ENCODE measurements around the gene GMCL2.

Gene GMCL2

DNA sequence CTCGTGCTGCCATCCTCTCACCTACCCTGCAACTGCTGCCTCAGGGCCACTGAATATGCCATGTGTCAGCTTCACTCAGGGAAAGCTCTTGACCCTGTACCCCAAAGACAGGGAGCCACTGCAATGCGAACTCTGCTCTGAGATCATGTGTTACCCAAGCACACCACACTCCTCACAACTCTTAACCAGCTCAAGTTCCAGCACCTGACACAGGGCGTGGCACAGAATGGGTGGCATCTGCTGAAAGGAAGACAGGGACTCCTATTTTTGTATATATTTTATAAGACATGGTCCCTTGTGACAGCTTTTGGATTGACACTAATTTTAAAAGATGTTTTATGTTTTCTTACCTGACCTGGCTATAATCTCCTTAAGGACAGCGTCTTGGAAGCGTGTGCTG is 34.7 kb upstream of the GMCL2 start:
- no peak for DNase-seq

DNA sequence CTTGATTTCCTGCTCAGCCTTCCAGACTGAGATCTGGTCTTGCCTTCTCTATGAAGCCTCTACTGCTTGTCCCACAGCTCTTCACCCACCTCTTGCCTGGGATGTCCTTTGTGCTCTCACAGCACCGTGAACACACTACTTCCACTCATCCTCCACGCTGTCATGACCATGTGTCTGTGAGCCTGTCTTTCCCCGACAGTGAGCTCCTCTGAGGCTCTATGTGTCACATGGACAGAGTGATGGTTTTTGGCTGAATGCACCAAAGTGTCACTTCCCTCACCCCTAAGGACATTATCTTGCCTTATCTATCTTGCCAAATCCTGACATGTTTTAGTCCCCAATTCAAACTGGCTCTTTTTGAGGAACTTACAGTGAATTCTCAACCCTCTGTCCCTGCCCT is 34.1 kb upstream of the GMCL2 start:
- no peak for DNase-seq

DNA sequence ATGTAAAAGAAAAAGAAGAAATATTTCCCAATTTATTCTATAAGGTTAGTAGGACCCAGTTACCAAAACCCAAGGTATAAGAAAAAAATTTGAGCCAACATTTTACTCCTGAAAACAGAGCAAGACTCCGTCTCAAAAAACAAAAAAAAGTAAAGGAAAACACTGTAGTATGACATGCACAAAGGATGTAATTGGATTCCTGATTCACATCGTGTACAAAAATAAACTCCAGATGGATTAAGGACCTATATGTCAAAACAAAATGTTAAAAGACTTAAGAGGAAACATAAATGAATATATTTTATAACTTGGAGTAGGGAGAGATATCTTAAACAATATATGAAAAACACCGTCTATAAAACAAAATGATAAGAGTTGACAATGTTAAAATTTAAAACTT is 31.7 kb upstream of the GMCL2 start:
- no peak for DNase-seq

DNA sequence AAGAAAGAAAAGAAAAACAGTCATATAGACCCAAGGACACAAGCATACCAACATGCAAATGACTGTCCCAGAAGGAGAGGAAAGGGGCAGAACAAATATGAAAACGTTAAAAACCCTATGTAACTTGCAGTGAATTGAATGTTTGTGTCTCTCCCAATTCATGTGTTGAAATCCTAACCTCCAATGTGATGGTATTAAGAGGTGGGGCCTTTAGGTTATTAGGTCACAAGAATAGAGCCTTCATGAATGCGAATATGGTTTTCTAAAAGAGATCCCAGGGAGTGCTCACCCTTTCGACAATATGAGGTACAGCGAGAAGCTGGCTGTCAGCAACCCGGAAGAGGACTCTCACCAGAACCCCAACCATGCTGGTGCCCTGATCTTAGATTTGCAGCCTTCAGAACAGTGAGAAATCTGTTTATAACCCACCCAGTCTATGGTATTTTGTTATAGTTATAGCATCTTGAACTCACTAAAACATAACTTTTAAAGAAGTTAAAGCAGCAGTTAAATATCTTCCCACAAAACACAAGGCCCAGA is 31.1 kb upstream of the GMCL2 start:
- no peak for DNase-seq

DNA sequence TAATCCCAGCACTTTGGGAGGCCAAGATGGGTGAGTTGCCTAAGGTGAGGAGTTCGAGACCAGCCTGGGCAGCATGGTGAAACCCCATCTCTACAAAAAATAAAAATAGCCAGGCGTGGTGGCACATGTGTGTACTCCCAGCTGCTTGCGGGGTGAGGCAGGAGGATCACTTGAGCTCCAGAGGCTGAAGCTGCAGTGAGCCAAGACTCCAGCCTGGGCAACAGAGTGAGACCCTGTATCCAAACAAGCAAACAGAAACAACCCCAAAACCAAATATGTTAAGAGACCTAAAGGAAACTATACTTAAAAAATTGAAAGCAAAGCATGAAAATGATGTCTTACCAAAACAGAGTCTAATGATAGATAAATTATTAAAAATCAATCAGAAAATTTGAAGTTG is 29.6 kb upstream of the GMCL2 start:
- no peak for DNase-seq

DNA sequence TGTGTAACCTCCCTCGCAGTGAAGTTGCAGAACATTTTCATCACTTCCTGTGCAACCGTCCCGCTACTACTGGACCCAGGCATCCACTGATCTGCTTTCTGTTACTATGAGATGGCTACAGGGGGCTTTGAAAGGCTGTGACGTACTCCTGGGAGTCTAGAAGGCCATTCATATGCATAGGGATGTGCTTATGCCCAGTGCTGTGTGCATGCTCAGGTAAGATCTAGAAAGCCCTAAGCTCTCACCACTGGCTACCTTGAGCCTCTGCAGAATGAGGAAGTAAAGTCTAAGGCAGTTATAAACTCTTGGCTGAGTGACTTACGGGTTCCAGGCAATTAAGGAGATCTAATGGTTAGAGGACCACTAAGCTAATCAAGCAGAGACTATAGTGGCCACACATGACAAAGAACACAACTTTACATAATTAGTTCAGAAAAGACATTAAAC is 28.9 kb upstream of the GMCL2 start:
- DNase-seq, result no peak

DNA sequence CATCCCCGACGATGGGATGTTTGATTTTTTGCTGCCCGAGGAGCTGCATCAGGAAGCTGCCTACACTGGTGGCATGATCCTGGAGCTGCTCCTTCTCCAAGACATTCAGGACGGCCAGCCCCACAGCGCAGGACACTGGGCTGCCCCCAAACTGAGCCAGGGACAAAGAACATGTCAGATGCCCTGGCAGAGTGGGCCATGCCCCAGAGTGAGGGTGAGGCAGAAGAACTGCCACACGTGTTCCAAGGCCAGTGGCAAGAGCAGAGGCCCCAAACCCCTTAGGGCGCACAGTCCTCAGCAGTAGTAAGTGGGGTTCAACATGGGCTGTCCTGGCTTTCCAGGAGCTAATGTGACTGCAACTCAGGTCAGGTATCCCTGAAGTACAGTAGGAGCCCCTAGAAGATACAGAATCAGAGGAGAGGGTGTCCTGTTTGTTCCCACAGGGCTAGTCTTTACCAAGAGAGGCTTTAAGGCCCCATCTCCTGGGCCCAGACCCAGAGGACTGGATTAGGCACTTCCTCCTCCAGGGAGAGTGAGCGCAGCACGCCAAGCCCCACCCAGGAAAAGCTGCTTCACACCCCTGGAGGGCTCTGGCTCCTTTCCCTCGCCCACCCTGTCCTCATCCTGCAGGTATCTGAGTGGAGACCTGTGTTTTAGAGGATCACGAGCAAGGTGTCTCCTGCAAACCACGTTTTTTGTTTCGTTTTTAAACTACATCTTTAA is 28.3 kb upstream of the GMCL2 start:
- no peak for DNase-seq

DNA sequence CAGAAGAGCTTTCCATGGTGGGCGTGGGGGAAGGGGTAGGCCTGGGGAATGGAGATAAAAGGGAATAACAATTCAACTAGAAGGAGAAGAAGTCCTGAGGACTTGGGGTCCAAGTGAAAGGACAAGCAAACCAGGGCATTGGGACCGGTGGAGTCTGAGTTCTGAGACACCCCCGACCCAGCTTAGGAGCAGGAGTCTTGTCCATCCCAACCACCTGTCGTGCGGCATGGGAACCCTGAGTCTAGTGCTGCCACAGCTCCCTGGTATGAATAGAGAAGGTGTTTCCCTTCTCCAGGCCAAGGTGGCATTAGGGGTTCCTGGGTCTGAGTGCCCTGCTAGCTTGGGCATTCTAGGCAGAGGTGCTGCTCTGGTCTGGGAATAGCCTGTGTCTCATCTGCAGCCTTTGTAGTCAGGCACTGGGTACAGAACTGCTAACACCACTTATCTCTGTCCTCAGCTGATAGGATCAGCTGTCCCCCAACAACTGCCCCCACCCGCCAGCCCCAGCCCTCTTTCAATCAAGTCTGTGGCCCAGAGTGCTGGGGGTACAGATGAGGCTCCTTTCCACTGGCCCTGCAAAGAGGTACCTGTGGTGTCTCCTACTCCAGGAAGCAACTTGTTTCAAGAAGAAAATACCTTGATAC is 27.1 kb upstream of the GMCL2 start:
- DNase-seq, result no peak

DNA sequence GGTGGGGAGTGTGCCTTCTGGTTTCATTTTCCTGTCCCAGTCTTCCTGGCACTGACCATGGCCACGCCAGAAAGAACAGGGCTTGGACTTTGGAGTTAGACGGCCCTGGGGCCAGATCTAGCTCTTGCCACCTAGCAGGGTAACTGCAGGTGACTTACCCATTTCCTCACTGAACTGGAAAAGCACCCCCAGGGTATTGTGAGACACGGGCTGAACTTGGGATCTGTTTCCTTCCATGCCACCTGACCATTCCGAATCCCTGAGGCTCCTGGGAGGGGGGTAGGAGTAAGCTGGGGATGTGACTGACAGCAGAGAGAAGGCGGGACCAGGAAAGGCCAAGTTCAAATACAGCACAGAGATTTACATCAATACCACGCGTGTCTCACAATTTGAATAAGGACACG is 26.6 kb upstream of the GMCL2 start:
- DNase-seq, result no peak

DNA sequence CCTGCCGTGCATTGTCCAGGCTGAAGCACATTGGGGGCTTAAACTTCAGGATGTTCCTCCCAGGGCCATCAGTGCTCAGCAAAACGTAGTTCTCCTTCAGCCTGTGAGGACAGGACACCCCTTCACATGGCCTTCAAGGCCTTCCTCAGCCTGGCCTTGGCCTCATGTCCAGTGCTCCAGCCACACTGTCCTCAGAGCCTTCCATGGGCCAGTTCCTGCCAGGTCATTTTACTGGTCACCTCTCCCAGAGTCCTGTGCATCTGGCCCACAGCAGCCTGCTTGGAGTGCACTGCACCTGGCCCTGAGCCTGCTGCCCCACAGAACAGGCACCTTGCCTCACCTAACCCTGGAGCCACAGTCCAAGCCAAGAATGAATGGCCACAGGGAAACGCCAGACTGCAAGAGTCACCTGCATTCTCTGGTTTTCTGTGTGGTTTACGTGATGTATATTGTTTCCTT is 25.9 kb upstream of the GMCL2 start:
- DNase-seq, result no peak

DNA sequence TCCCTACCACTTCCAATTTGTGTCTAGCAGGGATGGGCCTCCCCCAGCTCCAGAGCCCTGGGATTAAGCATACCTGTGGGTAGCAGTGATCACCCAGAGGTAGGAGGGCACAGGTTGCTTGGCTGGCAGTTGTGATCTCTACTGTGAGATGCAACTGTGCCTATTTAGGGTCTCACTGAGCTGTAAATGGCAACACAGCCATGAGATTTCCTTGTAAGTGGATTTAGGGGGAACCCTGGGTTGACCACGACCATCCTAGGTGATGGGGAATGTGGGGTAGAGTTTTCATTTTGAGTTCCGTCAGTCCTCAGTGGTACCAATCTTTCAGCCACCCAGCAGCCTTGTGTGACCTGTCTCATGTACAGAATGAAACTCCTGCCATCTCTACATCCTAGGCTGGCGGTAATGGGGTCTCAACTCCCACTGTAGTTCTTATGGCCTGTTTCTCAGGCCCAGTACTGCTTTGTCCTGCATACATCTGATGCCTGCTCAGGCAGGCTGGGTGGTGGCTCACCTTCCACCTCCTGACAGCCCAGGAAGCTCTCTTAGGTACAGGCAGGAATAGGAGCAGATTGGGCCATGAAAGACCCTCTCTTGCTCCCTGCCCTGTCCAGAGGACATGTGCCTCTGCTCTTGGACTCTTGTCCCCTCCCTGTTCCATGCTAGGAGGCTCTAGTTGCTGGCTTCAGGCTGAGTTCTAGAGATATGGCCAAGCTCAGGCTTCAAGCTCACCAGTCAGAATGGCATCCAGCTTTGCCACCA is 25.3 kb upstream of the GMCL2 start:
- DNase-seq, result no peak

DNA sequence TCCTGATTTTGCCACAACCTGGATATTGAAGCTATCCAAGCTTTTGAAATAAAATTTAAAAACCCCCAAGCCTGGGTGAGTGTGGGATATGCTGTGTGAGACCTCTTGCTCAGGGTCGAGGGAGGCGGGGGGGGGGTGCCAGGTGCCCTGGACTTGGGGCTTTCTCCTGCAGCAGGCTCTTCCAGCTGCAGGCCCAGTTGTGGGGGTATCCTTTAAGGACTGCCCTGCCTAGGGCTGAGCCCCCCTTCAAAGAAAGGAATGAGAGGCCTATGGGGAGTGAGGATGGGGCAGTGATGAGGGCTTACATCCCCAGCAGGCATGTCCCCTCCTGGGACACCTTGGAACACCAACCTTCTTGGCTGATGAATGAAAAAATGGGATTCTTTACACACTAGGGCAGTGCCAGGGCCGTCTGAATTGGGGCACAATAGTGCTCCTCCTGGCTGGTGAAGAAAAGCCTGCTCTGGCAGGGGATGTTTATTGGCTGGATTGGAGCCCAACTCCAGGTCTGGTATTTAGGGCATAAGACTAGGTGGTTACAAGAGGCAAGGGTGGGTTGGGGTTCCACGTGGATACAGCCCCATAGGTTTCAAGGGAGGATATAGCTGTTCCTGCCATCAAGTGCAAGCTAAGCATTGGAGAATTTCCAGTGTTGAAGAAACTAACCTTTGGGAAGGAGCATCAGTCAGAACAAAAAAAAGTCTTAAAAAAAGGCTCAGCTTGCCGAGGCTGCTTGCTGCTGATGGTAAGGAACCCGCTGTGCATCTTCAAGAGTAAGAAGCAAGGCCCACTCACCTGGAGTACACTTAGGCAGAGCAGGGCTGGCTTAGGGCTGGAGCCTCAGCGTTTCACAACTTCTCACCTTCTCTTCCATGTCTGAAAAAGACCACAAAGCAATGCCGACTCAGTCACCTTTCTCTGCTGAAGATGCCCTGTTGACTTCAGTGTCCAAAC is 24.2 kb upstream of the GMCL2 start:
- DNase-seq, result no peak

DNA sequence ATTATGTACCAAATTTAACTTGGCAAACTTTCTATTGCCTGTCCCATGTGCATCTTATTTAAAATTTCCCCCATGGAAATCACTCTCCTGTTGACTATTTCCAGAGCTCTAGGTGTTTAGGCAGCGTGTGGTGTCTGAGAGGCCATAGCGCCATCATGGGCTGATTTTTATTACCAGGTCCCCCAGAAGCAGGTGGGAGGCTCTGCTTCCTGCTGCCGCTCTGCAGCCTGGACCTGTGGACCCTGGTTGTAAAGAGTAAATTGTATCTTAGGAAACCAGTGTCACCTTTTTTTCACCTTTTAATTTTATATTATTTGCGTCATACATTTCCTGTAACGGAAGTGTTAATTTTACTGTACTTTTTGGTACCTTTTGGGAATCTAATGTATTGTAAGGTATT is 23.5 kb upstream of the GMCL2 start:
- no peak for DNase-seq

DNA sequence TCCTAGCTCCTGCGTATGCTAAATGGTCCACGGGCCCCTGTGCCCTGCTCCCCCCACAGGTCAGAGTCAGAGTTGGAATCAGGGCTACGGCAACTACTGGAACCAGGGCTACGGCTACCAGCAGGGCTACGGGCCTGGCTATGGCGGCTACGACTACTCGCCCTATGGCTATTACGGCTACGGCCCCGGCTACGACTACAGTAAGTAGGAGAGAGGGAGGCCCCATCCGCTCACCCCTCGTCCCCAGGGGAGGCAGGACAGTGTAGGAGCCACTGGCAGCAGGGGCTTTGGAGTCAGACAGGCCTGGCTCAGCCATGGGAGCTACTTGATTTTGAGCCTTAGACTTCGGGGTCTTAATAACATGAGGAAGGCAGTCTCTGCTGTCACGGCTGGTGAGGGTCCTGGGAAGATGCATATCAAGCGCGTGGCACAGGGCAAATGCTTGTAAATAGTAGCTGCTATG is 22.9 kb upstream of the GMCL2 start:
- no peak for DNase-seq

DNA sequence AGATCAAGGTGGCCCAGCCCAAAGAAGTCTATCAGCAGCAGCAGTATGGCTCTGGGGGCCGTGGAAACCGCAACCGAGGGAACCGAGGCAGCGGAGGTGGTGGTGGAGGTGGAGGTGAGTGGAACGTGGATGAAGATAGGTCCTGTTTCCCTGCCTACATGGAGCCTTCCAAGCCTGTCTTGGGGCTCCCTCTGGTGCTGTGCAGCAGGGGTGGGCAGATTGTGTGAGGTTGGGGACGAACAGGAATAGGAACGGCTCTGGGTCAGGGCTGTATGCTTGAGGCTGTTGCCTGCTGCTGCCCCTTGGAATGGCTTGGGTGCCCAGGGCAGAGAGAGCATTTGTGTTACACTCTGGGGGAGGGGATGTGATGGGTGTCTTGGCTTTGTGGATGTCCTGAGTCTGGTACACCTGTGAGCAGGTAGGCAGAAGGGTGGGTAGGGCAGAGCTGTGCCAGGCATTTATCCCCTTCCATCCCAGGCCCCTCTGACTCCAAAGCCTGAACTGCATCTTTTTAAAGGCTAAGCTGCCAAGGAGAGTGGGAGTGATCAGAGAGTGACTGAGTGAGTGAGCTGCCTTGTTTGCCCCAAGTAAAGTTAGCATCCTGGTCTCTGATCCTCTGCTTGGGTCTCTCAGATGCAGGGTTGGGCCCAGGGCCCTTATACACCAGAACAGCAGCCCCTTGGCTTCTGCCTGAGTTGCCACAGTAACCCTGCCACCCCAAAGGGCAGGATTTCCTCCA is 22.3 kb upstream of the GMCL2 start:
- no peak for DNase-seq

DNA sequence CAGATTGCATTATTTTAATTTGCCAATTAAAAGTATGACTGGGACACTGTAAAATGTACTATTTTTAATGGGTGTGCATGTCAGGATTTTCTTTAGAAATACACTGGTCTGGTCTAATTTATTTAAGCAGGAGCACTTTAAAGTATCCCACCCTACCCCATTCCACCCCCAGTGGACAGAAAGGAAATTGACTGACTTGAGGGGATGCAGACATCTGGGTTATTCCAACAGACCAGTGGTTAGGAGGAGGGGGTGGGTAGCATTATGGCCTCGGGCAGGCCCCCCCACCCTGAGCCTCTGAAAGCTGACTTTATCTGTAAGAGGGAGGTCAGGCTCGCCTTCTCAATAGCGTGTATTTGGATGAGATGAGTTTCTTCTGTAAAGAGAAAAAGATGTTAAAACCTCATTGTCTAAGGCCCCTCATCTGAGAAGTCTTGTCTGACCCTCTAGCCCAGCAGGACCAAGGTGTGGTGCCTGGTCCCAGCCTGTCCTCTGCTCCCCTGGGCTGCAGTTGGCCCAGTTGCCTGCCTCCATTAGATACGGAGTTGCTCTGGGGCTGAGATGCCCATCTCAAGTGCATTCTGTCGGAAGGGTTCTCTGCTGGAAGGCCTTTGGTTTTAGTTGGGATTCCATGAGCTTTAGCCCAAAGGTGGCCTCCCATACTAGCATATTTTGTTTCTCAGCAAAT is 21.5 kb upstream of the GMCL2 start:
- no peak for DNase-seq

DNA sequence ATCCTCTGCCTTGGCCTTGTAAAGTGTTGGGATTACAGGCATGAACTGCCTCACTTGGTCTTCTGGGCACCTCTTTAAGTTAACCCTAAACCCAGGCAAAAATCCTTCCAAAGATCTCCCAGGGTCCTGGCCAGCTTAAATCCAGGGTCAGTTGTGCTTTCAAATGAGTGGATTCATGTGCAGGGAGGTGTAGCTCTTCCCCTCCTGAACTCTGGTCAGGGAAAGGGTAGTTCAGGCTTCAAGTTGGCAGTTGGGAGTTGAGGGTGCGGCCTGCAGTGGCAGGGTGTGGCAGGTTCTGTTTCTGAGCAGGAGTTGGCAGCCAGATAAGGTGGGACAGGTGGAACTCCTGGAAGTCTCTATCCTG is 20.7 kb upstream of the GMCL2 start:
- no peak for DNase-seq

DNA sequence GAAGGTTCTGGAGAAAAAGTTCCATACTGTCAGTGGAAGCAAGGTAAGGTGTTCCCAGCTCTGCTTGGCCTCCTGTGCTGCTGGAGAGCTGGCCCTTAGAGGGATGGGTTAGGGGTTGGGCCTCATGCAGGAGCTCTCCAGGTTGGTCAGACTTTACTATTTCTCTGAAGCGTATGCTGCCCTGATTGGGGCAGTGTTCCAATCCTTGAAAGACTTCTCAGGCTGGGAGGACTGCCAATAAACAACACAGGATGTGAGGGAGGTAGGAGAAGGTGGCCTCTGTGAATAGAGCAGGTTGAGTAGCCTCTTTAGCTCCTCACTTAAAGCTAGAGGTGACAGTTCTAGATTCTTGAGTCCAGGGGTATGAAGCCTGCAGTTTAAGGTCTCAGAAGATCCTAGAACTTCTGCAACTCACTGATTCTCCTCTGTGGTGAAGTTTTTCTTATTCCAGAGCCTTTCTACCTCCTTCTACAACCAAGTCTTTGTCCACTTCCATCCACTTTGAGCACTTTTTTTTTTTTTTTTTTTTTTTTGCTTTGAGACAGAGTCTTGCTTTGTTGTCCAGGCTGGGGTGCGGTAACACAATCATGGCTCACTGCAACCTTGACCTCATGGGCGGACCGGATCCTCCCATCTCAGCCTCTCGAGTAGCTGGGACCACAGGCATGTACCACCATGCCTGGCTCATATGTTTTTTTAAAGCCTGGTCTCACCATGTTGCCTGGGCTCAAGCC is 20.2 kb upstream of the GMCL2 start:
- DNase-seq, result no peak

DNA sequence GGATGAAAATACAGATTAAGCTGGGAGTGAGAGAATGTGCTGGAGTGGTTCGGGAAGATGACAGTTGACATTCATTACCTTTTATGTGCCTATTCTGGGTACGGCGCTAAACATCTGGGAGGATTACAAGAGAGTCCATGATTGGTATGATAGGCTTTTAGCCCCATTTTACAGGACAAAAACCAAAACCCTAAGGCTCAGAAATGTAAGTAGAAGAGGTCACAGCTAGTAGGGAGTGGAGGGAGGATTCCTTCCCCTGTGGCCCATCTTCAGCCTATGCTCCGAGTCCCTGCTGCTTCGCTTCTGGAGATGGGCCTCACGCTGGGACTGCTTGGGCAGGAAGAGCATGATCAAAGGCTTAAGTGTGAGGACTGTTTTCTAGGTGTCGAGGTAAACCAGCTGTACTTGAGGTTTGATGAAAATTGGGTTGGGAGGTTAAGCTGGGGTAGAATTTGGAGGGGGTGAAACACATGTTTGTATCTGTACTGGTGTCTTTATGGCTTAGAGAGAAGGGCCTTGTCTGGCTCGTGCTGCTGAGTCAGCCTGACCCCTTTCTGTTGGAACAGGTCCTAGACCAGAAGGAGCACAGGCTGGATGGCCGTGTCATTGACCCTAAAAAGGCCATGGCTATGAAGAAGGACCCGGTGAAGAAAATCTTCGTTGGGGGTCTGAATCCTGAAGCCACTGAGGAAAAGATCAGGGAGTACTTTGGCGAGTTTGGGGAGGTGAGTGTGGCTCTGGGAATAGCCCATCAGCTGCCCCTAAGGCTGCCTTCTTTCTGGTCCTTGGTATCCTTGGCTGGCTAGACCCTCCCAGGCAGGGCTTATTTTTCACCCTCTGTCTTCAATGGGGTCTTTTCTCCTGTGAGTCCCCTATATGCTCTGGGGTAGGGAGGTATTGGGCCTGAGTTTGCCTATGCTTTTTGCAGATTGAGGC is 19.3 kb upstream of the GMCL2 start:
- DNase-seq, result no peak

DNA sequence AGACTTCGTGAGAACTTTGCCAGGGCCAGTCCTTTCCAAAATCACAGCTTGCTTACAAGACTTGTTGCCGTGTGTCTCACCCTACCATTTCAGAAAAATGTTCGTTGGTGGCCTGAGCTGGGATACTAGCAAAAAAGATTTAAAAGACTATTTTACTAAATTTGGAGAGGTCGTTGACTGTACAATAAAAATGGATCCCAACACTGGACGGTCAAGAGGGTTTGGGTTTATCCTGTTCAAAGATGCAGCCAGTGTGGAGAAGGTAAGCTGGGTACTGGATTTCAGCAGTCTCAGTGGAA is 18.5 kb upstream of the GMCL2 start:
- no peak for DNase-seq

Measured in NCI-H1092 (cell line).